ENCODE results near the gene MOCS3. TPM values are rescaled to one million over a fixed set of nuclear protein-coding genes. Genes with fewer than 3 reads are reported as not detected.

Gene MOCS3
- total and polyA plus RNA-seq, 2 of the 4 experiments (the other 2 are of a cell fraction): 3.3 to 9.9 TPM

- in situ Hi-C loops (cut with MboI; ENCODE audit: low sequenced_read_pairs): loop anchor here (25.0 kb wide), 2 partner anchors 765 to 1090 kb away; partner anchors contain the start of gene ATP9A
- CTCF ChIA-PET: interaction anchor here (0.9 kb wide), 1 partner anchor 10 kb away, joined by 3 read pairs; no protein-coding TSS in a partner anchor
Measured at GRCh38 chr20:50996901-50997865, 38.6 kb downstream of the MOCS3 start.

More at GRCh38 chr20:50996901-50997865, 38.6 kb downstream of the MOCS3 start:
- Histone ChIP-seq H3K79me1 (ENCODE audit: low read depth in 1 of 2, low read length in 2 of 2) (no peaks in the 10 kb centered on the region), H3K9me3 (ENCODE audit: control insufficient read depth, insufficient read depth, low read length) (no peaks in the 10 kb centered on the region), H3K27ac (ENCODE audit: insufficient read depth, low read length) (no peak overlapping the region), H4K20me1 (ENCODE audit: insufficient read depth, low read length) (no peaks in the 10 kb centered on the region), H3K27me3 (ENCODE audit: control insufficient read depth, insufficient read depth, low read length) (no peaks in the 10 kb centered on the region), H3K23ac (ENCODE audit: low read depth, low read length) (no peak overlapping the region), H2BK20ac (ENCODE audit: low read depth, low read length) (no peak overlapping the region), H2AFZ (replicated peaks; ENCODE audit: low read length, poor library complexity) (peak overlapping the region; percentile 64), H3K4me2 (ENCODE audit: low read depth, low read length) (no peak overlapping the region), H2AK9ac (replicated peaks; ENCODE audit: low read depth, low read length, poor library complexity) (no peak overlapping the region), H4K8ac (ENCODE audit: low read depth in 2 of 2, low read length in 2 of 2) (no peak overlapping the region; a peak in 1 of 4 replicates), H3K36me3 (ENCODE audit: control insufficient read depth, insufficient read depth, low read length) (no peaks in the 10 kb centered on the region), H2AK5ac (ENCODE audit: low read depth, low read length) (peak overlapping the region; percentile 30; the same call in 1 of the 2 replicates), H3K4me3 (ENCODE audit: insufficient read depth, low read depth, low read length) (no peak overlapping the region), H3K9ac (ENCODE audit: low read depth, low read length) (no peak overlapping the region), H2BK120ac (ENCODE audit: low read depth, low read length) (no peak overlapping the region), H3K18ac (ENCODE audit: low read depth, low read length) (no peak overlapping the region), H2BK5ac (ENCODE audit: low read depth, low read length, poor library complexity, severe bottlenecking) (no peak overlapping the region), H4K91ac (ENCODE audit: insufficient read depth, low read depth, low read length) (no peak overlapping the region), H3K56ac (ENCODE audit: extremely low read depth, insufficient read depth, low read length) (no peak overlapping the region), H3K4ac (ENCODE audit: low read depth, low read length) (no peak overlapping the region), H3K9me1 (ENCODE audit: insufficient read depth, low read length) (peaks cover 14% of the 10 kb centered on the region; the same call in 1 of the 2 replicates), H3K14ac (replicated peaks; ENCODE audit: low read depth, low read length) (no peak overlapping the region; the same call in 1 of the 2 replicates), H4K5ac (ENCODE audit: low read depth, low read length) (no peak overlapping the region), H2BK15ac (ENCODE audit: low read depth, low read length) (no peak overlapping the region), H3K4me1 (ENCODE audit: control insufficient read depth, insufficient read depth, low read length) (peaks cover 3% of the 10 kb centered on the region; the same call in 1 of the 2 replicates)
- POLR2A ChIA-PET (ENCODE audit: unreplicated experiment): no interaction called here
- DNase-seq (peak; percentile 75), ATAC-seq (ENCODE audit: low read depth) (peak; percentile 75)
- TF ChIP-seq, protein P1, sequence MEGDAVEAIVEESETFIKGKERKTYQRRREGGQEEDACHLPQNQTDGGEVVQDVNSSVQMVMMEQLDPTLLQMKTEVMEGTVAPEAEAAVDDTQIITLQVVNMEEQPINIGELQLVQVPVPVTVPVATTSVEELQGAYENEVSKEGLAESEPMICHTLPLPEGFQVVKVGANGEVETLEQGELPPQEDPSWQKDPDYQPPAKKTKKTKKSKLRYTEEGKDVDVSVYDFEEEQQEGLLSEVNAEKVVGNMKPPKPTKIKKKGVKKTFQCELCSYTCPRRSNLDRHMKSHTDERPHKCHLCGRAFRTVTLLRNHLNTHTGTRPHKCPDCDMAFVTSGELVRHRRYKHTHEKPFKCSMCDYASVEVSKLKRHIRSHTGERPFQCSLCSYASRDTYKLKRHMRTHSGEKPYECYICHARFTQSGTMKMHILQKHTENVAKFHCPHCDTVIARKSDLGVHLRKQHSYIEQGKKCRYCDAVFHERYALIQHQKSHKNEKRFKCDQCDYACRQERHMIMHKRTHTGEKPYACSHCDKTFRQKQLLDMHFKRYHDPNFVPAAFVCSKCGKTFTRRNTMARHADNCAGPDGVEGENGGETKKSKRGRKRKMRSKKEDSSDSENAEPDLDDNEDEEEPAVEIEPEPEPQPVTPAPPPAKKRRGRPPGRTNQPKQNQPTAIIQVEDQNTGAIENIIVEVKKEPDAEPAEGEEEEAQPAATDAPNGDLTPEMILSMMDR (conservative IDR thresholded peaks at IDR 0.05; ENCODE audit: low read depth, low read length): no peak
- TF ChIP-seq CHD1 (IDR thresholded peaks at IDR 0.05; ENCODE audit: low read depth, low read length) (no peak), RAD21 (IDR thresholded peaks at IDR 0.05; ENCODE audit: low read length) (no peak), MAFK (IDR thresholded peaks at IDR 0.05; ENCODE audit: low read depth, low read length) (0 out of 2 replicates have a peak, but pooled peaks have one; percentile 6), RFX5 (IDR thresholded peaks at IDR 0.05; ENCODE audit: low read depth, low read length) (peak; percentile 83), FOS (IDR thresholded peaks at IDR 0.05; ENCODE audit: low read depth, low read length) (peak; percentile 56; the same call in 1 of the 2 replicates)
- BruUV-seq (replicated peaks): no TSS peak
- WGBS, 2 experiments (ENCODE audit: extremely low coverage in 2 of 2, insufficient read length in 1 of 2): no CpG with 5 or more reads among the region's 10 CpGs
- intact Hi-C loops (cut with micrococcal nuclease) (no loop called here), dilution Hi-C loops (cut with HindIII; ENCODE audit: low sequenced_read_pairs, unreplicated experiment) (no loop called here)
